ENCODE measurements around the gene ARHGEF28.

ARHGEF28 gene

DNA sequence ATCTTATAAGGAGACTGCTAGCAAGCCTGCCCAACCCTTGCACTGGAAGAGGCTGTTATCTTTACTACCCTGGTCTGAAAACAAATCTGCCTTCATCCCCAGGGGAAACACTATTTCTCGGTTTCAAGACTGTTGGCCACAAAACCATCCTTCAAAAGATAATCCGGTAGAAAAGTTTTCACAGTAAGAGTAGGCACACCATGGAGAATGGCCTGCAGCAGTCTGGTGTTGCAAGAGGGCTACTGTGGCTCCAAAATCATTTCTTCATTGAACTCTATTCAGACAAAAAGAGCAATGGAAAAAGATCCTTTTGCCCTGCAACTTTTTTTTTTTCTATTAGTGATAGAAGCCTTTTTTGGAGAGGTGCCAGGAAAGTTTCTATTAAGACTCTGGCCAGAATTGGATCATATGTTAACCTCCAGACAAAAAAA lies 163.9 kb downstream of the ARHGEF28 start:
- H3K4me1 ChIP-seq (ENCODE audit: control insufficient read depth, insufficient read depth, low read length, poor library complexity, severe bottlenecking) = no peaks in the 10 kb centered on the region
- H3K4me3 ChIP-seq (ENCODE audit: insufficient read depth, low read depth, low read length, poor library complexity, severe bottlenecking) = no peak overlapping the region
- H3K27ac ChIP-seq (ENCODE audit: insufficient read depth, low read length, poor library complexity, severe bottlenecking) = no peak overlapping the region
- H3K27me3 ChIP-seq (replicated peaks; ENCODE audit: control insufficient read depth, insufficient read depth, low read length, poor library complexity, severe bottlenecking) = no peaks in the 10 kb centered on the region
- H3K9me3 ChIP-seq (ENCODE audit: control insufficient read depth, low read length) = no peaks in the 10 kb centered on the region
- no peak for DNase-seq
- no peaks in the 10 kb centered on the region for H3K36me3 ChIP-seq (ENCODE audit: control insufficient read depth, insufficient read depth, low read length)

DNA sequence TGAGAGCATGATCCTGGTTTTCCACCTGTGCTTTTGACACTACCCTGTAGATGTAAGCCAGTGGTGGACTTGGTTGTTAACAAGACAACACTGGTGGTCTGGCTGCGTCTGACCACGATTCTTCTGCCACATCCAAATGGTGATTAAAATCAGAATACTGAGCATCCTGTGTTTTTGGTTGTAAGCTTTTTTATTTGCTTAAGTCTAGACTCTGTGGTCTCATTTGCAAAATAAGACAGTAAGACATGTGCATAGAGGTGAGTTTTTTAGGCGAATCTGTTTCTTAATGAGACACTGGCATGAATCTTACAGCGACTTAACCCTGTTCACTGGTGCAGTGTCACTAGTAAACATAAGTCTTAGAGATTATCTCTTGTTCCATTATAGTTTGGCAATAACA lies 165.4 kb downstream of the ARHGEF28 start:
- Histone ChIP-seq H3K4me1 (ENCODE audit: control insufficient read depth, insufficient read depth, low read length, poor library complexity, severe bottlenecking) (no peaks in the 10 kb centered on the region), H3K9me3 (ENCODE audit: control insufficient read depth, low read length) (no peaks in the 10 kb centered on the region), H3K4me3 (ENCODE audit: insufficient read depth, low read depth, low read length, poor library complexity, severe bottlenecking) (no peak overlapping the region), H3K27me3 (replicated peaks; ENCODE audit: control insufficient read depth, insufficient read depth, low read length, poor library complexity, severe bottlenecking) (no peaks in the 10 kb centered on the region), H3K27ac (ENCODE audit: insufficient read depth, low read length, poor library complexity, severe bottlenecking) (no peak overlapping the region), H3K36me3 (ENCODE audit: control insufficient read depth, insufficient read depth, low read length) (no peaks in the 10 kb centered on the region)
- DNase-seq = no peak

DNA sequence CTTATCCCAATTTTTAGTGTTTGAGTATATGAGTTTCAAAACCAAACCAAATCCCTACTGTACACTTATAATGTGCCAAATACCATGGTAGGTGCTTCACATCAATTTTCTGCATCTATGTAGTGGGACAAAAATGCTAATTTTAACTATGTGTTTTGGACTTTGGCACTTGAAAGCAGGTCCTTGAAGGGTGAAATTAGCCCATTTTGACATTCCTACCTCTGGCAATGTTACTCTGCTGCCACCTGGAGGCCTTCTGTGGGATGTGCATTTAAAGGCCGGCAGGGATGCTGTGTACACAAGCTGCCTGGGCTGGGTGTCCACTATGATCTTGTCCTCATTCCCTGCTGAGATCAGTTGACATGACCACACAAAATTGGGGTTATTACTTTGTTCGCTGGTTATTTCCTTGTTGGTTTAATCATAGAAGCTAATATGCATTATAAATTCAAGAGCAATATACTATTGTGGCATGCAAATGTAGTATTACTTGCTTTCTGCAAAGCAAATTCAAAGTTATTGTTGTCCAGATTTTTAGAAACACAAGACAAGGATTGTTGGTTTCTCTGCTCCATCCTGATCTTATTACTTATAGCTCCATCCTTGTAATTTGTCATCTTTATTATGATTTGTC lies 166.8 kb downstream of the ARHGEF28 start:
- Histone ChIP-seq H3K4me3 (ENCODE audit: insufficient read depth, low read depth, low read length, poor library complexity, severe bottlenecking) (no peak overlapping the region), H3K27ac (ENCODE audit: insufficient read depth, low read length, poor library complexity, severe bottlenecking) (no peak overlapping the region), H3K9me3 (ENCODE audit: control insufficient read depth, low read length) (no peaks in the 10 kb centered on the region), H3K27me3 (replicated peaks; ENCODE audit: control insufficient read depth, insufficient read depth, low read length, poor library complexity, severe bottlenecking) (no peaks in the 10 kb centered on the region), H3K36me3 (ENCODE audit: control insufficient read depth, insufficient read depth, low read length) (no peaks in the 10 kb centered on the region), H3K4me1 (ENCODE audit: control insufficient read depth, insufficient read depth, low read length, poor library complexity, severe bottlenecking) (no peaks in the 10 kb centered on the region)
- DNase-seq = peak; percentile 6 to 32 (median 17)

DNA sequence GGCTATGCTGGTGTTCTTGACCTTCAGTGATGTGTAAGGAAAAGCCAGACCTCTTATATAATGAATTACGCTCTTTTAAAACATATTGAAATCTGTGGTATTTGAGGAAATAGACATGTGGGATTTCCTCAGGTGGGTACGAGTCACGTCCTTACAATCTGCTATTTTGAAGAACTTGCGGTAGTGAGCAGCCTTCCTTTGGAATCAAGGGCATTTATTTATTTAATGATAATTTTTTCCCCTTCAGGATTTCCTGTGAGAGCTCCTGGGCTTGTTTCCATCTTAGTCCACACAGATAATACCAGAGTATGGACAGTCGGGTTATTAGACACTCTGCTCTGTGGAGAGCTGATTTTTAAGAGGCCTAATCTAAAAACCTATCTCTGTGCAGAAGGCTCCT lies 167.9 kb downstream of the ARHGEF28 start:
- Histone ChIP-seq H3K27me3 (replicated peaks; ENCODE audit: control insufficient read depth, insufficient read depth, low read length, poor library complexity, severe bottlenecking) (no peaks in the 10 kb centered on the region), H3K36me3 (ENCODE audit: control insufficient read depth, insufficient read depth, low read length) (no peaks in the 10 kb centered on the region), H3K9me3 (ENCODE audit: control insufficient read depth, low read length) (no peaks in the 10 kb centered on the region), H3K27ac (ENCODE audit: insufficient read depth, low read length, poor library complexity, severe bottlenecking) (no peak overlapping the region), H3K4me3 (ENCODE audit: insufficient read depth, low read depth, low read length, poor library complexity, severe bottlenecking) (no peak overlapping the region), H3K4me1 (ENCODE audit: control insufficient read depth, insufficient read depth, low read length, poor library complexity, severe bottlenecking) (no peaks in the 10 kb centered on the region)
- DNase-seq = no peak

DNA sequence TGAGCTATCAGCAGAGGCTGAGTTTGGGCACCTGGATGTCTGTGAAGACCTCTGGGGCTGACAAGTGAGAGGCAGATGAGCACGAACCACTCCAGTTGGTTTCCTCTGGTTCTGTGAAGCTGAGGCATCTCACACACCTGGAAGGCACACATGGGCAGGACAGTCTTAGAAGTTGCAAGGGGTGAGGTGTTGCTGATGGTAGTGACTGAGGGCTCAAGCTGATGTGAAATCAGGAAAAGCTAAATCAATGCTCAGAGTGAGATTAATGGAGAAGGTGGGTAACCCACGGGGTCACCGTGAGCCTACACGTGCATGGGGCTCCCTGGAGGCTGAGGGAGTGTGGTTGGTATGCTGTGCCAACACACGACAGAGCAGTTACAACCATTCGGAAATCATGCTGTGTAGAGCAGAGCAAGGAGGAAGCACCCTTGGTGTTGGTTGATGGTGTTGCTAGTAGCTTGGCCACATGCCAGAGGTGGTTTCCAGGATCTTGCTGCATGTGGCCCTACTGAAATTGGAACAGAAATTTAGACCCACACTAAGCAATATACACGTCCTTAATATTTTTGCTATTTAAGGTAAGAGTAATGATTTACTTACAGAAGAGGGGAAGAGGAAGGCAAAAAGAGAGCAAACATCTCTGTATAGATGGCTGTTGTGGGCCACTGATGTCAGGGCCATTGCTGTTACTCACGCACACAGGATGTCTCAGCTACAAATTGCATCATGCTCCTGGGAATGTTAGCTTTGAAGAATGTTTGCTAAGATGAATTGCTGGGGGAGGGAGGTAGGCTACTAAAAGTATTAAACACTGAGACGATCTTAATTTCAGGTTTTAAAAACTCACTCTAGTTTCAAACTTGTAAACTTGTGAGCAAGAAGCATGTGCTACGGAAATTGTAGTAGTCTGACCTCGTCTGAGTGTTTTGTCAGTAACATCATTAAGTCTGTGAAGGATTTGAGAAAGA lies 170.5 kb downstream of the ARHGEF28 start:
- Histone ChIP-seq H3K9me3 (ENCODE audit: control insufficient read depth, low read length) (no peaks in the 10 kb centered on the region), H3K36me3 (ENCODE audit: control insufficient read depth, insufficient read depth, low read length) (no peaks in the 10 kb centered on the region), H3K4me3 (ENCODE audit: insufficient read depth, low read depth, low read length, poor library complexity, severe bottlenecking) (no peak overlapping the region), H3K27me3 (replicated peaks; ENCODE audit: control insufficient read depth, insufficient read depth, low read length, poor library complexity, severe bottlenecking) (no peaks in the 10 kb centered on the region), H3K27ac (ENCODE audit: insufficient read depth, low read length, poor library complexity, severe bottlenecking) (no peak overlapping the region), H3K4me1 (ENCODE audit: control insufficient read depth, insufficient read depth, low read length, poor library complexity, severe bottlenecking) (no peaks in the 10 kb centered on the region)
- DNase-seq = no peak

DNA sequence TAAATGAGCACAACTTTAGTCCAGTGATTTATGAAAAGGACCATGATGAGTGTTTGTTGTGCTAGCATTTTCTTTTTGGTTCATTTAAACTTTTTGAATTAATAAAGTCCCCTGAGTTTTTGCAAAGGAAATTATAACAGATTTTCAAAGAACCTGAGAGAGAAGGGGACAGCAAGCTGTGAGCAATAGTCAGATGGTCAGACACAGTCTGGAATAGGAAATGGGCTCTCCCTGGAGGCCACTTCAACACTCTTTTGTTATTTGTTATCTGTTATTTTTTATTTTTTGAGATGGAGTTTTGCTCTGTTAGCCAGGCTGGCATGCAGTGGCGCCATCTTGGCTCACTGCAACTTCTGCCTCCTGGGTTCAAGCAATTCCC lies 171.1 kb downstream of the ARHGEF28 start:
- no peak for DNase-seq
- Histone ChIP-seq H3K27me3 (replicated peaks; ENCODE audit: control insufficient read depth, insufficient read depth, low read length, poor library complexity, severe bottlenecking) (no peaks in the 10 kb centered on the region), H3K4me1 (ENCODE audit: control insufficient read depth, insufficient read depth, low read length, poor library complexity, severe bottlenecking) (no peaks in the 10 kb centered on the region), H3K27ac (ENCODE audit: insufficient read depth, low read length, poor library complexity, severe bottlenecking) (no peak overlapping the region), H3K9me3 (ENCODE audit: control insufficient read depth, low read length) (no peaks in the 10 kb centered on the region), H3K36me3 (ENCODE audit: control insufficient read depth, insufficient read depth, low read length) (no peaks in the 10 kb centered on the region), H3K4me3 (ENCODE audit: insufficient read depth, low read depth, low read length, poor library complexity, severe bottlenecking) (no peak overlapping the region)

DNA sequence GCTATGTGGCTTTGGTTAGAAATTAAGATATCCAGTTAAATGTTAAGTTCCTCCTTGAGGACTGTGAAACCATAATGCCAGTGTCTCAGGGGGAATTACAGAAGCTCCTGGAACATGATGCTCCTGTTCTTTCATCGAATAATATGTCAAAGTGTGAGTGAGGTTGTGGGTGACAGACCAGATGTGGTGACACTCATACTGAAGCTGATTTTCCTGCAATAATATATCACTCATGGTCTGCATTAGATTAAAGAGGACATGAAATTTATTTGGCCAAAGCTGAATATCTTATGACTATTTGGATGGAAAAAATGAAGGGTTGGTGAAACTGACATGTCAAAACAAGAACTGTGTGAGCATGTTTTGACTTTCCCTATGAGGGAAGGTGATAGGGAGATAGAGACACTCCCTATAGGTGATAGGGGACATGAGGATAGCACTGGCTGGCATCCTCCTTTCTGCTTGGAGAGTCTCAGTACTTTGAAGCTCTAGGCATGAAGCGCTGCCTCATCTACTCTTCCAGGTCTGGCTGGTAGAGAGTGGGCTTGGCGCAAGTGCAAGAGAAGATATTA lies 173.5 kb downstream of the ARHGEF28 start:
- Histone ChIP-seq H3K27me3 (replicated peaks; ENCODE audit: control insufficient read depth, insufficient read depth, low read length, poor library complexity, severe bottlenecking) (no peaks in the 10 kb centered on the region), H3K9me3 (ENCODE audit: control insufficient read depth, low read length) (no peaks in the 10 kb centered on the region), H3K27ac (ENCODE audit: insufficient read depth, low read length, poor library complexity, severe bottlenecking) (no peak overlapping the region), H3K4me3 (ENCODE audit: insufficient read depth, low read depth, low read length, poor library complexity, severe bottlenecking) (no peak overlapping the region), H3K4me1 (ENCODE audit: control insufficient read depth, insufficient read depth, low read length, poor library complexity, severe bottlenecking) (no peaks in the 10 kb centered on the region), H3K36me3 (ENCODE audit: control insufficient read depth, insufficient read depth, low read length) (no peaks in the 10 kb centered on the region)
- no peak for DNase-seq

DNA sequence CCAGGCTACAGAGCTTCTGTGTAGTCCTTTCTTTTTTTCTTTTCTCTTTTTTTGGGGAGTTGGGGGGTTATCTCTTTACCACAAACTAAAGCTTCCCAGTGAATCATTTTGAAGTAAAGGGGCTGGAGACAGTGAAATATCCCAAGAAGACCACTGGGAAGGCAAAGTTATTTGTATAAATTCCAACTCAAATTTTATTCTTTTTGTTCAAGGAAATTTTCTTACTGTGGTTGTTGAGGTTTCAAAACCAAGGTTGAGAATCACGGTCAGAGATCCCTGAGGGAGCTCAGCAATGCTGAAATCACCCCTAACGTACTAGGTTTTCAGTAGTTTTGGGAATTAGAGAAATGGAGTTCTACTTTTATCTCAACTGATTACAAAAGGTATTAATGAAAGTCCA lies 175.7 kb downstream of the ARHGEF28 start:
- H3K27ac ChIP-seq (ENCODE audit: insufficient read depth, low read length, poor library complexity, severe bottlenecking) = no peak overlapping the region
- no peaks in the 10 kb centered on the region for H3K27me3 ChIP-seq (replicated peaks; ENCODE audit: control insufficient read depth, insufficient read depth, low read length, poor library complexity, severe bottlenecking)
- DNase-seq = no peak
- no peak overlapping the region for H3K4me3 ChIP-seq (ENCODE audit: insufficient read depth, low read depth, low read length, poor library complexity, severe bottlenecking)
- no peaks in the 10 kb centered on the region for H3K9me3 ChIP-seq (ENCODE audit: control insufficient read depth, low read length)
- no peaks in the 10 kb centered on the region for H3K36me3 ChIP-seq (ENCODE audit: control insufficient read depth, insufficient read depth, low read length)
- H3K4me1 ChIP-seq (ENCODE audit: control insufficient read depth, insufficient read depth, low read length, poor library complexity, severe bottlenecking) = no peaks in the 10 kb centered on the region

DNA sequence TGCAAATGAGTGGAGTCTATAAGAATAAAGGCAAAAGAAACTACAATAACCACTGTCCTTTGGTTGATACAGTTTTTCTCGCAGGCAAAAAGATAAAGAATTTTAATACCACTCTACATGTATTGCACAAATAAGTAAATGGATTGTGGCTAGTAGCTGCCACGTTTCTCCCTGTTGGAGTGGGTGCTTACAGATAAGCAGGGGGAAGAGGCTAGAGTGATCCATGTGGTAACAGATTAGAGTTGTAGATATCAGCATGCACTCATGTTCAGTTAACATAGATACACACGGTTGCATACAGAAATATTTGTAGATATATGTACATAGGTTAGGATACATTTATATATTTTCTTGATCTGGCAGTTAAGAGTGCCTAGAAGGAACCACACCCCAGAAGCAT lies 179.5 kb downstream of the ARHGEF28 start:
- no peaks in the 10 kb centered on the region for H3K27me3 ChIP-seq (replicated peaks; ENCODE audit: control insufficient read depth, insufficient read depth, low read length, poor library complexity, severe bottlenecking)
- H3K4me1 ChIP-seq (ENCODE audit: control insufficient read depth, insufficient read depth, low read length, poor library complexity, severe bottlenecking) = no peaks in the 10 kb centered on the region
- H3K4me3 ChIP-seq (ENCODE audit: insufficient read depth, low read depth, low read length, poor library complexity, severe bottlenecking) = no peak overlapping the region
- H3K9me3 ChIP-seq (ENCODE audit: control insufficient read depth, low read length) = no peaks in the 10 kb centered on the region
- no peaks in the 10 kb centered on the region for H3K36me3 ChIP-seq (ENCODE audit: control insufficient read depth, insufficient read depth, low read length)
- no peak for DNase-seq
- H3K27ac ChIP-seq (ENCODE audit: insufficient read depth, low read length, poor library complexity, severe bottlenecking) = no peak overlapping the region

DNA sequence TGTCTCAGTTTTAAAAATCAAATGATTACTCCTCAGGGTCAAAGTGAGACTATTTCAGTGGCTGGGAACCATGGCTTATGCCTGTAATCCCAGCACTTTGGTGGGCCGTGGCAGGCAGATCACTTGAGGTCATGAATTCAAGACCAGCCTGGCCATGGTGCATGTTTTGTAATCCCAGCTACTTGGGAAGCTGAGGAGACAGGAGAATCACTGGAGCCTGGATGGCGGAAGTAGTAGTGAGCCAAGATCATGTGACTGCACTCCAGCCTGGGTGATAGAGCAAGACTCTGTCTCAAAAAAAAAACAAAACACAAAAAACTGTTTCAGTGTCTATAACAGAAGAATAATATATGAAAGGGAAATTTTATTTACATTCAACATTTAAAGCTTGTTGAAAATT lies 182.9 kb downstream of the ARHGEF28 start:
- Histone ChIP-seq H3K36me3 (ENCODE audit: control insufficient read depth, insufficient read depth, low read length) (no peaks in the 10 kb centered on the region), H3K9me3 (ENCODE audit: control insufficient read depth, low read length) (no peaks in the 10 kb centered on the region), H3K4me1 (ENCODE audit: control insufficient read depth, insufficient read depth, low read length, poor library complexity, severe bottlenecking) (no peaks in the 10 kb centered on the region), H3K27ac (ENCODE audit: insufficient read depth, low read length, poor library complexity, severe bottlenecking) (no peak overlapping the region), H3K4me3 (ENCODE audit: insufficient read depth, low read depth, low read length, poor library complexity, severe bottlenecking) (no peak overlapping the region), H3K27me3 (replicated peaks; ENCODE audit: control insufficient read depth, insufficient read depth, low read length, poor library complexity, severe bottlenecking) (no peaks in the 10 kb centered on the region)
- no peak for DNase-seq

All from effector memory CD4-positive, alpha-beta T cell (primary cell).